A549 (cell line): ENCODE data around the gene MLXIPL. TPM values are rescaled to one million over a fixed set of nuclear protein-coding genes. Genes with fewer than 3 reads are reported as not detected.

Source experiments
- ATAC-seq, 2 experiments: fragments of 200-7000 bp in 1 of 2; fragments of >200 bp in 1 of 2; cut with Nextera tagmentation in 1 of 2; cut with Tn5 transposase in 1 of 2; 3 replicates each; pipeline versions ENCODE4 v1.8.0 to v1.9.1; 2018 to 2020; ENCODE audit warnings: mild to moderate bottlenecking in 1 of 2, moderate library complexity in 1 of 2
- CTCF ChIA-PET: fragments of 300-600 bp; sonication (Branson Sonifier 250); formaldehyde crosslinking; extraction: SDS; loops from one replicate; lab custom pipeline; 2021; ENCODE audit warnings: antibody characterized with exemption, inconsistent platforms; lab: Yijun Ruan, JAX
- POLR2A ChIA-PET: fragments of 350-600 bp; formaldehyde crosslinking; extraction: SDS; loops from one replicate; lab custom pipeline; 2021; ENCODE audit warnings: antibody characterized with exemption, inconsistent platforms; lab: Yijun Ruan, JAX
- DNase-seq, 2 experiments: peaks; one replicate each; pipeline versions ENCODE4 v3.0.0 to v3.0.0-alpha.2; 2011 to 2016; ENCODE audit warnings: low read depth in 1 of 2, low spot score in 1 of 2
- FAIRE-seq: peaks from 2 replicates; lab custom pipeline; 2011; peaks lifted over from hg19 to GRCh38; lab: Jason Lieb, UNC
- H3K27ac ChIP-seq, 2 experiments: fragments of >200 bp; sonication (Bioruptor Twin); formaldehyde crosslinking; 3 replicates each; pipeline ENCODE4 v1.5.1; 2016 to 2017
- H3K4me1 ChIP-seq: fragments of >200 bp; sonication (Bioruptor Twin); formaldehyde crosslinking; 3 replicates; pipeline ENCODE4 v1.6.1; 2016
- H3K4me2 ChIP-seq: fragments of >200 bp; sonication (Bioruptor Twin); formaldehyde crosslinking; 3 replicates; pipeline ENCODE4 v1.6.1; 2016
- H3K4me3 ChIP-seq: fragments of >200 bp; sonication (Bioruptor Twin); formaldehyde crosslinking; 3 replicates; pipeline ENCODE4 v1.5.1; 2016
- H3K9me3 ChIP-seq: fragments of >200 bp; sonication (Bioruptor Twin); formaldehyde crosslinking; 3 replicates; pipeline ENCODE4 v1.6.1; 2016
- BCL3 ChIP-seq: fragments of >200 bp; sonication (Bioruptor Twin); formaldehyde crosslinking; IDR thresholded peaks from 3 replicates; pipeline ENCODE4 v1.6.1; 2016
- BHLHE40 ChIP-seq: IDR thresholded peaks from 2 replicates; pipeline ENCODE4 v1.6.1; 2012; ENCODE audit warnings: low read depth, low read length, inconsistent platforms
- CEBPB ChIP-seq, 2 experiments: fragments of >200 bp in 1 of 2; sonication (Bioruptor Twin) in 1 of 2; formaldehyde crosslinking in 1 of 2; IDR thresholded peaks; 2 replicates each; pipeline ENCODE4 v1.6.1; 2012 to 2016
- CHD4 ChIP-seq: fragments of 200-600 bp; sonication (generic); IDR thresholded peaks from 2 replicates; pipeline ENCODE4 v1.6.1; 2016; ENCODE audit warnings: antibody characterized with exemption, mild to moderate bottlenecking, borderline replicate concordance
- E2F6 ChIP-seq: IDR thresholded peaks from 2 replicates; pipeline ENCODE4 v1.6.1; 2012; ENCODE audit warnings: low read depth, borderline replicate concordance
- EHF ChIP-seq: fragments of 250-450 bp; sonication (Bioruptor Pico); IDR thresholded peaks from 2 replicates; pipeline ENCODE4 v1.5.0; 2020; ENCODE audit warnings: mild to moderate bottlenecking
- ELK1 ChIP-seq: fragments of 150-350 bp; IDR thresholded peaks from 2 replicates; pipeline ENCODE4 v1.6.1; 2014; ENCODE audit warnings: low read depth, mild to moderate bottlenecking, low read length
- EP300 ChIP-seq, 2 experiments: fragments of >200 bp; sonication (Bioruptor Twin); formaldehyde crosslinking; IDR thresholded peaks; 2 replicates in 1 of 2; 3 replicates in 1 of 2; pipeline ENCODE4 v1.6.1; 2016 to 2017
- ESRRA ChIP-seq: fragments of 150-350 bp; IDR thresholded peaks from 2 replicates; pipeline ENCODE4 v1.6.1; 2014; ENCODE audit warnings: mild to moderate bottlenecking, low read length, borderline replicate concordance
- FOXS1 ChIP-seq: fragments of 250-450 bp; sonication (Bioruptor Pico); IDR thresholded peaks from 2 replicates; pipeline ENCODE4 v1.5.0; 2020; ENCODE audit warnings: mild to moderate bottlenecking, moderate library complexity
- HES2 ChIP-seq: fragments of >200 bp; sonication (Bioruptor Twin); formaldehyde crosslinking; IDR thresholded peaks from 2 replicates; pipeline ENCODE4 v1.6.1; 2016
- HEYL ChIP-seq: fragments of 250-450 bp; sonication (Bioruptor Pico); IDR thresholded peaks from 2 replicates; pipeline ENCODE4 v1.8.0; 2021; ENCODE audit warnings: mild to moderate bottlenecking, moderate library complexity
- HMGXB4 ChIP-seq: fragments of 250-450 bp; sonication (Bioruptor Pico); IDR thresholded peaks from 2 replicates; pipeline ENCODE4 v1.5.0; 2021; ENCODE audit warnings: mild to moderate bottlenecking, moderate library complexity, borderline replicate concordance
- HOXB5 ChIP-seq: fragments of 250-450 bp; sonication (Bioruptor Pico); IDR thresholded peaks from 2 replicates; pipeline ENCODE4 v1.5.0; 2020; ENCODE audit warnings: mild to moderate bottlenecking, moderate library complexity
- KDM1A ChIP-seq: fragments of 200-600 bp; sonication (generic); IDR thresholded peaks from 2 replicates; pipeline ENCODE4 v1.6.1; 2016; ENCODE audit warnings: low read depth, mild to moderate bottlenecking
- KDM5A ChIP-seq: fragments of 200-600 bp; sonication (generic); IDR thresholded peaks from 2 replicates; pipeline ENCODE4 v1.6.1; 2016; ENCODE audit warnings: antibody characterized with exemption, mild to moderate bottlenecking
- MAFK ChIP-seq: fragments of 450-650 bp; IDR thresholded peaks from 2 replicates; pipeline ENCODE4 v1.6.1; 2014; ENCODE audit not compliant: partially characterized antibody
- MAX ChIP-seq: IDR thresholded peaks from 2 replicates; pipeline ENCODE4 v1.6.1; 2012
- NFE2L2 ChIP-seq: fragments of 150-350 bp; conservative IDR thresholded peaks from 2 replicates; pipeline ENCODE4 v1.6.1; 2014; ENCODE audit warnings: low read length
- NPAS2 ChIP-seq: fragments of 250-450 bp; sonication (Bioruptor Pico); IDR thresholded peaks from 2 replicates; pipeline ENCODE4 v1.8.0; 2022; ENCODE audit warnings: mild to moderate bottlenecking, moderate library complexity, borderline replicate concordance
- NR3C1 ChIP-seq: fragments of >200 bp; sonication (Bioruptor Twin); formaldehyde crosslinking; IDR thresholded peaks from 3 replicates; pipeline ENCODE4 v1.6.1; 2017
- PHF8 ChIP-seq: fragments of 200-600 bp; sonication (generic); IDR thresholded peaks from 2 replicates; pipeline ENCODE4 v1.6.1; 2016; ENCODE audit warnings: low read depth, mild to moderate bottlenecking, antibody characterized with exemption, moderate library complexity, borderline replicate concordance
- POLR2A ChIP-seq: IDR thresholded peaks from 2 replicates; pipeline ENCODE4 v1.6.1; 2012; ENCODE audit warnings: mild to moderate bottlenecking, low read length
- POLR2AphosphoS2 ChIP-seq: conservative IDR thresholded peaks from 2 replicates; pipeline ENCODE4 v1.6.1; 2012; ENCODE audit warnings: low read length, improper control_type of control experiment, inconsistent platforms
- RAD21 ChIP-seq, 2 experiments: fragments of >200 bp in 1 of 2; sonication (Bioruptor Twin) in 1 of 2; formaldehyde crosslinking in 1 of 2; IDR thresholded peaks in 1 of 2; conservative IDR thresholded peaks in 1 of 2; 2 replicates in 1 of 2; 3 replicates in 1 of 2; pipeline ENCODE4 v1.6.1; 2012 to 2018; ENCODE audit warnings: inconsistent platforms in 1 of 2
- RCOR1 ChIP-seq: fragments of 150-350 bp; IDR thresholded peaks from 2 replicates; pipeline ENCODE4 v1.6.1; 2014; ENCODE audit warnings: antibody characterized with exemption, low read length, low read depth
- RFX5 ChIP-seq: fragments of 450-650 bp; IDR thresholded peaks from 2 replicates; pipeline ENCODE4 v1.7.1; 2014; ENCODE audit warnings: antibody characterized with exemption, mild to moderate bottlenecking, moderate library complexity
- RNF2 ChIP-seq: fragments of 200-600 bp; sonication (generic); IDR thresholded peaks from 2 replicates; pipeline ENCODE4 v1.6.1; 2016; ENCODE audit warnings: low read depth, mild to moderate bottlenecking, antibody characterized with exemption, moderate library complexity, borderline replicate concordance
- SMC3 ChIP-seq: fragments of >200 bp; sonication (Bioruptor Twin); formaldehyde crosslinking; IDR thresholded peaks from 3 replicates; pipeline ENCODE4 v1.6.1; 2018; ENCODE audit warnings: inconsistent platforms
- TFCP2L1 ChIP-seq: fragments of 250-450 bp; sonication (Bioruptor Pico); IDR thresholded peaks from 2 replicates; pipeline ENCODE4 v1.5.0; 2021; ENCODE audit warnings: mild to moderate bottlenecking
- TP53 ChIP-seq: fragments of 250-450 bp; sonication (Bioruptor Pico); IDR thresholded peaks from 2 replicates; pipeline ENCODE4 v1.5.0; 2021; ENCODE audit warnings: mild to moderate bottlenecking, moderate library complexity
- USF2 ChIP-seq: fragments of 450-650 bp; IDR thresholded peaks from 2 replicates; pipeline ENCODE4 v1.6.1; 2014; ENCODE audit warnings: antibody characterized with exemption
- ZC3H11A ChIP-seq: fragments of 450-650 bp; IDR thresholded peaks from 2 replicates; pipeline ENCODE4 v1.6.1; 2014; ENCODE audit warnings: antibody characterized with exemption, mild to moderate bottlenecking
- ZNF302 ChIP-seq: fragments of 250-450 bp; sonication (Bioruptor Pico); IDR thresholded peaks from 2 replicates; pipeline ENCODE4 v1.9.0; 2021; ENCODE audit warnings: inconsistent platforms, mild to moderate bottlenecking, moderate library complexity
- WGBS: methylation state at CpG from one replicate; pipeline ENCODE4 v1.1.6; 2017; ENCODE audit errors: missing lambda C conversion rate; 5-methylcytosine and 5-hydroxymethylcytosine counted together
- polyA minus RNA-seq: library from RNA; depleted of rRNA, polyadenylated mRNA; stranded (reverse); fragments of >200 nt; gene quantifications from 2 replicates; pipeline ENCODE4 v1.2.3, GENCODE V29; 2011; rRNA and poly(A)+ RNA removed
- polyA plus RNA-seq, 4 experiments: library from polyadenylated mRNA; depleted of rRNA in 3 of 4; stranded (reverse); fragments of >200 nt; fragmentation: RNase III in 1 of 4; extraction: RNeasy Plus Mini Kit Qiagen cat#74134 plus additional on column Dnase treatment in 1 of 4; gene quantifications; 2 replicates in 3 of 4; 3 replicates in 1 of 4; pipeline ENCODE4 v1.2.3, GENCODE V29; 2011 to 2017

Gene MLXIPL
- polyA plus RNA-seq (2011; rRNA removed) (1.4 and 2.2 TPM in 2 replicates), polyA plus RNA-seq (2017; fragmentation: RNase III; extraction: RNeasy Plus Mini Kit Qiagen cat#74134 plus additional on column Dnase treatment) (1.8 to 3.8 TPM (median 3.3 TPM) in 3 replicates), polyA minus RNA-seq (0.62 and 2.9 TPM in 2 replicates)
- polyA plus RNA-seq (2012; cell fraction: cytosol; rRNA removed) = 0.93 and 1.4 TPM in 2 replicates
- polyA plus RNA-seq (2012; cell fraction: nucleus; rRNA removed) = 11.2 and 12.0 TPM in 2 replicates

GRCh38 chr7:73623798-73624668, at the start of gene MLXIPL:
Gene MLXIPL, minus strand, starts transcription at chr7:73624522. Its CDS starts 30 bp downstream, at chr7:73624492.
- Histone ChIP-seq H3K27ac (peak within 1 kb of the TSS; percentile 71 to 92), H3K4me1 (peaks cover 25% of the 10 kb centered on the region), H3K9me3 (no peaks in the 10 kb centered on the region), H3K4me3 (peak within 1 kb of the TSS; percentile 55), H3K4me2 (peak within 1 kb of the TSS; percentile 96)
- peak; percentile 78 to 97 for DNase-seq
- FAIRE-seq = no peak
- ChIA-PET CTCF (interaction anchor here (0.7 to 8.4 kb wide), 5 partner anchors 9 to 111 kb away, joined by 3 to 98 read pairs (median 16); partner anchors contain the start of gene VPS37D), POLR2A (interaction anchor here (0.5 to 1.4 kb wide), 9 partner anchors 11 to 218 kb away, joined by 3 to 7 read pairs (median 3); partner anchors contain the start of genes ABHD11, BCL7B and METTL27)
- ATAC-seq = peak; percentile 84 to 90
- WGBS = 35% methylated on average over 43 of the region's 80 CpGs
- TF ChIP-seq HES2 (no peak), KDM1A (no peak), POLR2A (peak; percentile 48; the same call in 1 of the 2 replicates), CHD4 (no peak), E2F6 (peak; percentile 65), SMC3 (no peak), NFE2L2 (no peak), POLR2AphosphoS2 (no peak), PHF8 (0 out of 2 replicates have a peak, but pooled peaks have one; percentile 34), RAD21 (conservative IDR thresholded peaks at IDR 0.05 in 1 of 2, IDR thresholded peaks at IDR 0.05 in 1 of 2) (no peak), TP53 (CRISPR knock-in tag) (no peak), ZNF302 (CRISPR knock-in tag) (no peak), BCL3 (0 out of 3 replicates have a peak, but pooled peaks have one; percentile 30), EHF (CRISPR knock-in tag) (no peak), HEYL (CRISPR knock-in tag) (no peak), RFX5 (no peak), EP300 (IDR thresholded peaks at IDR 0.05) (no peak), CEBPB (IDR thresholded peaks at IDR 0.05) (no peak), KDM5A (no peak), ELK1 (no peak), HOXB5 (CRISPR knock-in tag) (no peak), TFCP2L1 (no peak), FOXS1 (CRISPR knock-in tag) (no peak), MAFK (no peak), NPAS2 (CRISPR knock-in tag) (no peak), ESRRA (no peak), USF2 (no peak), RNF2 (no peak), BHLHE40 (no peak), HMGXB4 (CRISPR knock-in tag) (no peak), RCOR1 (no peak), ZC3H11A (no peak), MAX (peak; percentile 40; the same call in 1 of the 2 replicates), NR3C1 (no peak)
